Sigmoid colon (tissue), 4 donors: ENCODE results near the gene FBXO38.
A peak's percentile ranks its signal among the peaks of the same experiment; 100 is the strongest.

Experiments used
- CTCF ChIP-seq, 4 experiments: fragments of 450-650 bp in 3 of 4; fragments of 200-600 bp in 1 of 4; IDR thresholded peaks; one replicate each; pipeline ENCODE4 v1.5.1; 2016 to 2019; ENCODE audit warnings: antibody characterized with exemption in 4 of 4, mild to moderate bottlenecking in 3 of 4, moderate library complexity in 2 of 4
- EP300 ChIP-seq, 4 donors: sonication (generic); formaldehyde crosslinking; IDR thresholded peaks; one replicate each; pipeline ENCODE4 v1.6.1; 2017; ENCODE audit warnings: antibody characterized with exemption in 4 of 4
- POLR2A ChIP-seq, 2 donors: fragments of 450-650 bp; IDR thresholded peaks; one replicate each; pipeline ENCODE4 v1.6.1; 2016; ENCODE audit warnings: antibody characterized with exemption in 2 of 2, mild to moderate bottlenecking in 2 of 2, moderate library complexity in 2 of 2
- POLR2AphosphoS5 ChIP-seq, 4 donors: sonication (generic); formaldehyde crosslinking; IDR thresholded peaks; one replicate each; pipeline ENCODE4 v1.6.1; 2017; ENCODE audit warnings: antibody characterized with exemption in 4 of 4

DNA sequence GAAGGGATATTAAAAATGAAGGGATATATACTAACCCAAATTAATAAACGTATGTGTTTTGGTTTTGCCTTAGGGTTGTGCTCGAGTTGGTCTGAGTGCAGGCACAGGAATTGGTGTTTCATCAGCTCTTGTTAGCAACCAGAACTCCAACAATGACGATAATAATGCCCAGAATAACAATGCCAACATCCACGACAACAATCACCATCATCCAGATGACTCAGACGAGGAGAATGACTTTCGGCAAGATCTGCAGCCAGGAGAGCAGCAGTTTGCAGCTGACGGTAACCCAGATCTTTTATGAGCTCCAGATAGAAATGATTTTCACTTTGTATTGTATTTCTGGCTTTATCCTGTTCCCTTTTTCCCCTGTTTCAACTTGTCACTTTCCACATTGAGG lies 33.2 kb downstream of the FBXO38 start:
- no peak for TF ChIP-seq CTCF (IDR thresholded peaks at IDR 0.05)
- no peak for TF ChIP-seq POLR2A (IDR thresholded peaks at IDR 0.05)
- TF ChIP-seq EP300 (IDR thresholded peaks at IDR 0.05), result no peak
- peak in 3 of 4 donors; percentile 6 to 38 (median 12) for TF ChIP-seq POLR2AphosphoS5 (IDR thresholded peaks at IDR 0.05)
